Measurements from ENCODE around the gene GCSAM.

GRCh38 chr3:112117415-112117814 is 15.6 kb downstream of the GCSAM start:
- TF ChIP-seq BHLHE40 (IDR thresholded peaks at IDR 0.05; ENCODE audit: low read depth, low read length) (no peak), HEYL (CRISPR knock-in tag; IDR thresholded peaks at IDR 0.05) (no peak), CTCF (IDR thresholded peaks at IDR 0.05) (no peak), EP300 (IDR thresholded peaks at IDR 0.05) (no peak), HMGXB4 (CRISPR knock-in tag; IDR thresholded peaks at IDR 0.05; ENCODE audit: borderline replicate concordance) (no peak)
